EH (cell line): Measurements from ENCODE around the gene TGFB1I1.
"Not testable (repeated sequence)": the region's sequence is repeated elsewhere in the genome, so short reads cannot be mapped to it uniquely, and the experiment has no call there.

ENCODE experiments used
- DNase-seq: peaks from one replicate; pipeline ENCODE4 v3.0.0-alpha.2; 2015; ENCODE audit warnings: low read depth

TGFB1I1 gene

DNA sequence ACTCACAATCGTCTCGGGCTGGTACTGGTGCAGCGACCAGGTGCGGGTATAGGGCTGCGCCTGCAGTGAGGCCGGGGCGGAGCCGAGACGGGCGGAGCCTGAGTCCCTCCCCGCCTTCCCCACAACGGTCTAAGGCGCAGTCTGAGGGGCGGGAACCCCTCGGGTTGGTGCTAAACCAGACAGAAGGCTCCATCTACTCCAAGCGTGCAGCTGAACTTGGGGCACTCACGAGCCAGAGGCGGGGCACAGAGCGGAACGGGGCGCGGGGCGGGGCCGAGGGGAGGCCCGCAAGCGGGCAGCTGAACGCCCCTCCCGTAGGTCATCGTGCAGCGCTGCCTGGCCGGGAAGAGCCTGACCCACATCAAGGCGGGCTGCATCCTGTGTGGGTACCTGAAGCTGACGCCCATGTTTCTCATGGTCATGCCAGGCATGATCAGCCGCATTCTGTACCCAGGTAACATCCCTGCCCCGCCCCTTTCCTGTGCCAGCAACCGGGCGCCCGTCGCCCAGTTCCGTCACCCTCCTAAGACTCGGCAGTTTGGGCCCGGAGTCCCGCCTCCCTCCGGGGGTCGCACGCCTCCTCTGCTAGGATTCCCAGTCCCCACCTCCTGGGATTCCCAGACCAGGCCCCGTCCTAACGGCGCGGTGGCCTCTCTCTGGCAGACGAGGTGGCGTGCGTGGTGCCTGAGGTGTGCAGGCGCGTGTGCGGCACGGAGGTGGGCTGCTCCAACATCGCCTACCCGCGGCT lies 15.9 kb downstream of the TGFB1I1 start:
- DNase-seq, result peak; percentile 55

DNA sequence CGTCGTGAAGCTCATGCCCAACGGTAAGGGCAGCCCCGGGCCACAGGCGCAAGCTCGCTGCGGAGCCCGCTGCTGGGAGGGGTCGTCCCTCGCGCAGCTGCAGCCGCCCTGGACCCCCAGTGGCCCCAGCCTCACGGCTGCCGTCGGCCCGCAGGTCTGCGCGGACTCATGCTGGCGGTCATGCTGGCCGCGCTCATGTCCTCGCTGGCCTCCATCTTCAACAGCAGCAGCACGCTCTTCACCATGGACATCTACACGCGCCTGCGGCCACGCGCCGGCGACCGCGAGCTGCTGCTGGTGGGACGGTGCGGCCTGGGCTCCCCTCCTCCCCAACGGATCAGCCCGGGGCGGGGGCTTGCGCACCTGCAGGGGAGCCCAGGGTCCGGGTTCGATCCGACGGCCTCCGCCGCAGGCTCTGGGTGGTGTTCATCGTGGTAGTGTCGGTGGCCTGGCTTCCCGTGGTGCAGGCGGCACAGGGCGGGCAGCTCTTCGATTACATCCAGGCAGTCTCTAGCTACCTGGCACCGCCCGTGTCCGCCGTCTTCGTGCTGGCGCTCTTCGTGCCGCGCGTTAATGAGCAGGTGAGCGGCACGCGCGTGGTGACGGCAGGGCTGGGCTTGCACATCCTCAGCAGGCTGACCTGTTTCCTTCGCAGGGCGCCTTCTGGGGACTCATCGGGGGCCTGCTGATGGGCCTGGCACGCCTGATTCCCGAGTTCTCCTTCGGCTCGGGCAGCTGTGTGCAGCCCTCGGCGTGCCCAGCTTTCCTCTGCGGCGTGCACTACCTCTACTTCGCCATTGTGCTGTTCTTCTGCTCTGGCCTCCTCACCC lies 16.7 kb downstream of the TGFB1I1 start:
- peak; percentile 22 for DNase-seq

DNA sequence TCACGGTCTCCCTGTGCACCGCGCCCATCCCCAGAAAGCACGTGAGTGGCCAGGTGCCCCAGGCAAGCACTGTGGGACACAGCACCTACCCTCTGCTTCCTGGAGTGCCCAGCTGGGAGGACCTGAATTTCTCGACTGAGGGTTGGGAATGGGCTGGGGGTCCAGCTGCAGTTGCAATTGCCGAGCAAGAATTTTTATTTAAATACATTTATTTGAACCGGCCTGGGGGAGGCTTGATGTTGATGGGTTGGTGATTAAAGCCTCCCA lies 17.3 kb downstream of the TGFB1I1 start:
- no peak for DNase-seq

DNA sequence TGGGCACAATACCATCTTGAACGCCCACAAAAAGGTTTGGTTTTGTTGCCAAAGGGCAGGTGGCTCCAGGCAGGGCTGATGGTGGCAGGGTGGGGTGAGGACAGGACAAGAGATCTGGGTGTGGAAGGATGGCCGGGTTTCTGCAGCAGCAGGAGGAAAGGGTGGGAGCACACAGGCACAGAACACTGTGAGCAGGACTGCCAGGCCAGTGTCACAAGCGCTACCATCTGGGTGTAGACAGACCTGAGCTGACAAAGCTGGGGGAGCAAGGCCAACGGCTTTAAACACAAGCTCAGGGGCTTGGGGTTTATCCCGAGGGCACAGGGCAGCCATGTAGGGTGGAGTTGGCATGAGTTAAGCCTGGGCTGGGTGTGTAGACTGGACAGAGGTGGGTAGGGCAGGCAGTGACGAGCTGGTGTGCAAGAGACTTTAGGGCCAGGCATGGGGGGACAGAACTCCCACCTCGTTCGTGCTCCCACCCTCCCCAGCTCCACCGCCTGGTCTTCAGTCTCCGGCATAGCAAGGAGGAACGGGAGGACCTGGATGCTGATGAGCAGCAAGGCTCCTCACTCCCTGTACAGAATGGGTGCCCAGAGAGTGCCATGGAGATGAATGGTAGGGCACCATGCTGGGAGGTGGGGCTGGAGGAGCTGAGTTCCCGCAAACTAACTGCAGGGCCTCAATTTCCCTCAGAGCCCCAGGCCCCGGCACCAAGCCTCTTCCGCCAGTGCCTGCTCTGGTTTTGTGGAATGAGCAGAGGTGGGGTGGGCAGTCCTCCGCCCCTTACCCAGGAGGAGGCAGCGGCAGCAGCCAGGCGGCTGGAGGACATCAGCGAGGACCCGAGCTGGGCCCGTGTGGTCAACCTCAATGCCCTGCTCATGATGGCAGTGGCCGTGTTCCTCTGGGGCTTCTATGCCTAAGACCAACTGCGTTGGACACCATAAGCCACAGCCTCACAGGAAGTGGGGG lies 17.9 kb downstream of the TGFB1I1 start:
- DNase-seq, result no peak

DNA sequence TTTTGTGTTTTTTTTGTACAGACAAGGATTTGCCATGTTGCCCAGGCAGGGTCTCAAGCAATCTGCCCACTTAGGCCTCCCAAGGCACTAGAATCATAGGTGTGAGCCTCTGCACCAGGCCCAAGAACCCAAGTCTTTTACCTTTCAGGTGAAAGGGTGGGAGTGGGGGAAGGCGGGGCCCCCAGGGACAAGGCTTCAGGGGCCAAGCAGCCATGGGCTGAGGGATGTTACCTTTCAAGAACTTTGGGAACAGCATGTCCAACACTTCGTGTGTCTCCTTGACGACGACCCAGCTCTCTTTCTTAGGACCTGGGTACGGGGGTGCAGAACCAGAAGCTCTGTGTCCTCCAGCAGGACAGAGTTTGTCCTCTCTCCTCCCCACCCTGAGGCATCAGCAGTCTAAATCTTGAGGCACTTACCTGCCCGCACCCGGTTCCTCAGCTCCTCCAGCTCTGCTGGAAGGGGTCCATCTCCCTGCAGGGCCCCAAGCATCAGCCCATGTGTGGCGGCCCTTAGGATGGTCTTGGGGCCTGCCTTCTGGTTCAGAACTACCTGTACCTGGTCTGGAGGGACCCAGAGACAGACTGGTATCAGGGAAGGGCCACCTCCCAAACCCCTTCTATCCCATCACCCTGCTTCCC lies 19.9 kb downstream of the TGFB1I1 start:
- no peak for DNase-seq

DNA sequence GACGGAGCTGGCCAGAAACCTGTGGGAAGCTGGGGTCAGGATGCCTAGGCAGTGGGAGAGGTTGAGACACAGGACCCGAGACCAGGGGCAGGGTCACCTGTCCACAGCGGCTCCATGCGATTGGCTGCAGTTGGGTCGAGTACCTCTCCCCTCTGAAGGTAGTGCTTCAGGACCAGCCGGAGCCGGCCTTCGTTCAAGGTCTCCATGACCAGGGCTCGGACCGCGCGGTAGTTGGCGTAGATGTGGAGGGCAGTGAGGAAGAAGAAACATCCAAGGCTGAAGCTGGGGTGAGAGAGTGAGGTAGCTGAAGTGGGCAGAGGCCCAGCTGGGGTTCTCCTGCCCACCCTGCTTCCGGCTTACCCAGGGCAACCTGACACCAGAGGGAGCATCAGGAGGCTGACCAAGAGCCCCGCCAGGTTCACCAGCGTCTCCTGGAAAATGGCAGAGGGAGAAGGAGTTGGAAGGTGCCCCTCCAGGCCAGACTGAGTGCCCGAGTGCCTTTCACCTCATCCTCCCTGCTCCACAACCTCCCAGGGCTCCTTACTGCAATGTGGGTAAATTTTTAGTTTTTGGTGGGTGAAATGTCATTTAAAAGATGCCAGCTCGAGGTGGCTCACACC lies 21.7 kb downstream of the TGFB1I1 start:
- DNase-seq, result no peak

DNA sequence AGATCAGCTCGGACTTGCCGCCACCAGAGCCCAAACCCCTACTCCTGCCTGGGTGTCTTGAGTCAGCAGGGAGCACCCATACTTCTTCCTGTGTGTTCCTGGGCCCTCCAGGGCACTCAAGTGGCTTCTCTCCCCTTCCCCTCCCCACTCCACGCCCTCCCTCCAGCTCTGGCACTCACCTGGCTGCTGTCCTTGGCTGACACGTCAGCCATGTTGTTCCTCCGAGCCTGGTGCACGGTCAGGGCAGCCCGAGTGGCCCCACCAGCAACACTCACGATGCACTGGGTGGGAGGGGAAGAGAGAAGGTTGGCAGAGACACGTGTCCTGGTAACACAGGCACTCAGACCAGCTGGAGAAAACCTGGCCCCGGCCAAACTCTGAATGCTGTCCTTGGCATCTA lies 24.7 kb downstream of the TGFB1I1 start:
- DNase-seq, result no peak

DNA sequence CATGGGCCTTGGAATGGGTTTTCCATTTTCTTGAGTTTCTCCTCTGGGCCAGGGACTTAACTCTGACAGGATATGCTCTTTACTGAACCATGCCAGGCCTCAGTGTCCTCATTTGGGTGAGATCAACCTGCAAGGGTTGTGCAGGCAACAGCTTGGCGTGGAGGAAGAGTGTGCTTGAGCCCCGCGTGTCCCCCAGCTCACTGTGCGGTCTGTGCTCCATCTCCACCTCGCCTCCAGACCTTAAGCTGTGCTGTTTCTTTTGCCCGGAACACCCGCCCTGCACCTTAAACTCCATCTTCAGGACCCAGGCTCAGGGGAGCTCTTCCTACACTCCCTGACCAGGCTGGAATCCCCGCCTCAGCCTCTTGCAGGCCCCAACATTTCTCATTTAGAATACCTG lies 26.5 kb downstream of the TGFB1I1 start:
- DNase-seq, result no peak

DNA sequence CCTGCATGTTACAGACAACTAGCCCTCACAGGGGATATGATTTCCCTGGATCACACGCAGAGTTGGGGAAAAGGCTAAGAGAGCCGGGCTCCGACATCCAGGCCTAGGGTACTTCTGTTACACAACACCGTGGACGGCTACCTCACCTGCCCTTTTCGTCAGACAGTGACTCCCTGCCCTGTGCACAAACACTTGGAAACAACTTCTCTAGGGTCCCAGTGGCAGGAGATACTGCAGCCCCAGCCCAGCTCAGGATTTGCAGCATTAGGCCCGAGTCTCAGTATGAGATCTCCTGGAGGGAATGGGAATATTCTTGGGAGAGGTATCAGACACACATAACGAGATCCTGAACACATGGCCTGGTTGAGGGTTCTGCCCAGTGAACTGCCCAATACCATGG lies 28.0 kb downstream of the TGFB1I1 start:
- no peak for DNase-seq

DNA sequence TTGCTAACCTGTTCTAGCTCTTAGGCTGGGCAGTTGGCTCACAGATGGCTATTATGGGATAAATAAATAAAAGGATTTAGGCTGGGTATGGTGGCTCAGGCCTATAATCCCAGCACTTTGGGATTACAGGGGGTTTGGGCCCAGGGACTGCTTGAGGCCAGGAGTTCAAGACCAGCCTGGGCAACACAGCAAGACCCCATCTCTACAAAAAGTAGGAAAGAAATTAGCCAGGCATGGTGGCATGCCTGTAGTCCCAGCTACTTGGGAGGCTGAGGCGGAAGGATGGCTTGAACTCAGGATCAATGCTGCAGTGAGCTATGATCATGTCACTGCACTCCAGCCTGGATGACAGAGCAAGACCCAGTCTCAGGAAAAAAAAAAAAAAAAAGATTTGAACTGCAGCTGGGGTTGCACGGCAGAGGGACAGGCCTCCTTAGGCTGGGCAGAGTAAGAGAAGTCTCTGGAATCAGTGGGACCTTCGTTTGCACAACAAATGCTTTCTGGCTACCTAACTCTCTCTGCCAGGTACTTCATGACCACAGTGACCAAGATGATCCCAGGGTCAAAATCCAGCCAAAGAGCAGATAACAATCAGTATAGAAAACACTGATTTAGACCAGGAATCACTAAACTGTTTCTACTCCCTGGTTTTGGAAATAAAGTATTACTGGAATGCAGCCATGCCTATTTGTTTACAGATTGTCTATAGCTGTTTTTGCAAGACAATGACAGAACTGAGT lies 29.4 kb downstream of the TGFB1I1 start:
- no peak for DNase-seq

DNA sequence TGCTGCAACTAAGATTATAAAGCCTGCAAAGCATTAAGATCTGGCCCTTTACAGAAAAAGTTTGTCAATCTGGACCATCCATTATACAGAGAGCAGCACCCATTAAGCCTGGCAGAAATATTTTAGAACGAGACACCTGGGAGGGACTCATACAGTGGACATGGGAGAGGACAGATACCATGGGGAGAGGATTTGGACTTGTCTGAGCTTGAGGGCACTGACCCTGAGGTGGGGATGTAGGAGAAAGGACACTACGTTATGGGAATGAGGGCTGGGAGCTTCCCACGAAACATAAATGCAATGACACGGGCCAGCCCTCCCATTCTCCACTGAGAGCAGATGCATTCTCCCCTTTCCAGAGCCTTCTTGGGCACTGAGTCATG lies 30.0 kb downstream of the TGFB1I1 start:
- no peak for DNase-seq

DNA sequence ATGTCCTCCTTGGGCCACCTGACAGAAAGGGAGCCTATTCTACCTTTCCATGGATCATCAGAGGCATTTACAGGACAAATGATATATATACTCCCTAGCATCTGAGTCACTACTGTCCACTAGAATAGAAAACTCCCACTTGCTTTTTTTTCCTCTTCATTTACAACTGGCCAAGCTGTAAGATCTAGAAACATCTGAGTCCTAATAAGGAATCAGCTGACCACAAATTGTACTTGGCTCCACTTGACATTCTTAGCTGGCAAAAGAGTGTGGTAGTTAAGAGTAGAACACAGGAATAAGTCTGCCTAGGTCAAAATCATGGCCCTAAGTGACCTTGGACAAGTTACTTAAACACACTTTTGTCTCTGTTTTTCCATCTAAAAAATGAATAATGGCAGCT lies 31.0 kb downstream of the TGFB1I1 start:
- DNase-seq, result peak; percentile 73

DNA sequence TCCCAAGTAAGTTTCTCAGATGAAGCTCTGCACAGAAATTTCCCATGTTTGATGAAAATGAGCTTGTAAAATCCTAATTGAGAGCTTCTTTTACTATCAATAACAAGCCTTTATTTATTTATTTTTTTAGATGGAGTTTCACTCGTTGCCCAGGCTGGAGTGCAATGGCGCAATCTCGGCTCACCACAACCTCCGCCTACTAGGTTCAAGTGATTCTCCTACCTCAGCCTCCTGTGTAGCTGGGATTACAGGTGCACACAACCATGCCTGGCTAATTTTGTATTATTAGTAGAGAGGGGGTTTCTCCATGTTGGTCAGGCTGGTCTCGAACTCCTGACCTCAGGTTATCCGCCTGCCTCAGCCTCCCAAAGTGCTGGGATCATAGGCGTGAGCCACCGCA lies 31.6 kb downstream of the TGFB1I1 start:
- DNase-seq, result not testable (repeated sequence)

DNA sequence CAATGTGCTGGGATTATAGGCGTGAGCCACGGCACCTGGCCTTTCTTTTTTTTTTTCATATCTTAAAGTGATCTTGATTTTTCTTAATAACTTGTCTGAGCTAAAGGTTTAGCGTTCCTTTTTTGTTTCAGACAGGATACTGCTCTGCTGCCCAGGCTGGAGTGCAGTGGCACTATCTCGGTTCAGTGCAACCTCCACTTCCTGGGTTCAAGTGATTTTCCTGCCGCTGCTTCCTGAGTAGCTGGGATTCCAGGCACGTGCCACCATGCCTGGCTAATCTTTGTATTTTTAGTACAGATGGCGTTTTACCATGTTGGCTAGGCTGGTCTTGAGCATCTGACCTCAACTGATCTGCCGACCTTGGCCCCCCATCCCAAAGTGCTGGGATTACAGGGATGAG lies 32.2 kb downstream of the TGFB1I1 start:
- no peak for DNase-seq

DNA sequence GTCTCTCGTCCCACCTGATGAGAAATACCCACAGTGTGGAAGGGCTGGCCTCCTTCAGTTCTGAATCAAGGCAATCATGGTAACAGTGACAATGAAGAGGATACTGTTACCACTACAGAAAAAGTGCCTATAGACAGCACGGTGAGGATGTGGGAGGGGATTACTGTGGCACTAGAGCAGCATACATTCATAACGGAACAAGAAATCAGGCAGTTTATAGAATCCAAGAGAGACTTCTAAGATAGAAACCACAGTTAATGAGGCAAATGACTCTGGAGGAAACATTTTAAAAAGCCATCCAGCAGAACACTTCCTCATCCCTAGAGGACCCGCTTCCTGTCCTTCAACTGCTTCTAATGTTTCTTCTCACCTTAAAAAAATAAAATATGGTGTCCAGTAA lies 33.5 kb downstream of the TGFB1I1 start:
- DNase-seq, result no peak

DNA sequence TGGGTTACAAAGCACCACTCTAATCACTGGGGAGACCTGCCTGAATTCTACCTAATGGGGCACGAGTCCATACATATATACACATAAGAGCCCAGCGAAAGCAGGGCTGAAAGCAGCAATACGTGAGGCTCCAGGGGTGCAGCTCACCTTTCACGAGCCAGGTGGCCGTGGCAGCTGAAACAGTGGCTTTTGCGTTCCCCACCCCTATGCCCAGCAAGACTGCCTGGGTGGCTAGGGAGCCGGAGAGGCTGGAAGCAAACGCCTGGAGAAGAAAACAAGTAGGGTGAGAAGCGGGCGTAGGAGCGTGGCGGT lies 35.6 kb downstream of the TGFB1I1 start:
- no peak for DNase-seq

DNA sequence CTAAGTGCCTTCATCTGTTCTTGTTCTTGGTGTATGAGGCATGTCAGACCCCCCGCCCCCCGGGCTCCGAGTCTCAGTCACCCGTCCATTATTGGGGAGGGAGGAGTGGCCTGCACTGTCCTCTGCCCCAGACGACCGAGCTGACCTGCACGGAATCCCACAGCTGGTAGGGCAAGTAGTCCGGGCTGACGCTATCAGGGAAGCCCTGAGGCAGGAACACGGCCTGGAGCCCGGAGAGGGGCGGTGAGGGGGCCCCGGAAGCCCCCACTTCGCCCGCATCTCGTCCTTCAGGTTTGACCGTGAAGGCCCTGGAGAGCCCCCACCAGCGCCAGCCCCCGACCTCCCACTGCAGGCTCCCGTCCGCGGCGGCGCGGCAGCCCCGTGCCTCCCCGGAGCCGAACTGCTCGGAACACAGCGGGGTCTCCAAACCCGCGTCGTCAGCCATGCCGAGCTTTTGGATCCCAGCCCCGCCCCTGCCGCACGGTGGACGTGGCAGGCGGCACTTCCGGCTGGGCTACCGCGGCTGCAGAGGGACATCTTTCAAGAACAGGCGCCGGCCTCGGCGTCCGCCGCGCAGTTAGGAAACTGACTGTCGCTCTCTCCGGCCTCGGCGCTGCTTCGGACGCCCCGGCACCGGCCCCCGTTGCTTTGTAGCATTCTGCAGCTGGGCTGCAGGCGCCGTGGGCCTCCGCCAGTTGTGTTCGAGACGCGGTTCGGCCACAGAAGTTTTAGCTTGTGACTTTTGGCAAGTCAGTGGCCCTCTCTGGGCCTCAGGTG lies 36.2 kb downstream of the TGFB1I1 start, which contains the start of gene RUSF1:
Gene RUSF1 (minus strand): TSS at position 463 of the 777 bp plus-strand sequence. CDS start 18 bp downstream, at position 445.
- DNase-seq, result peak; percentile 91

DNA sequence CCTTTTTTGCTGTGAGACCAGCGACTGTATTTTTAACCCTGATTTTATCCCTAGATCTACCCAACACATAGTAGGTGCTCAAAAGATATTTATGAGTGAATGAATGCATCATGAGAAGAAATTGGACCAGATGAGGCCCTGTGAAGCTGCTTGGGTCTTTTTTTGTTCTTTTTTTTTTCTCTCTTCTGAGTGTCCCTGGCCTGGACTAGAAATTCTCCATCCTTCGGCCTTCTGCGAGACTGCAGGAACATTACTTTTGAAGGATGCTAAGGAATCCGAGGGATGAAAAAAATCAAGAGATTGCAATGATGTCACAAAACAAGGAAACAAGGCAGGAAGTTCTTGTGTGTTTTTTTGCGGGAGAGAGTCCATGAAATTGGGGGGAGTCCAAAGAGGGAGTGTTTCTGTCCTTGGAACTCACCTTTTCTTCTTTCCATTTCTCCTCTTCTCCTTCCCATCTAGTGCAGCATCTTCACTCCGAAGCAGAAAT lies 36.8 kb downstream of the TGFB1I1 start:
- peak; percentile 69 for DNase-seq

DNA sequence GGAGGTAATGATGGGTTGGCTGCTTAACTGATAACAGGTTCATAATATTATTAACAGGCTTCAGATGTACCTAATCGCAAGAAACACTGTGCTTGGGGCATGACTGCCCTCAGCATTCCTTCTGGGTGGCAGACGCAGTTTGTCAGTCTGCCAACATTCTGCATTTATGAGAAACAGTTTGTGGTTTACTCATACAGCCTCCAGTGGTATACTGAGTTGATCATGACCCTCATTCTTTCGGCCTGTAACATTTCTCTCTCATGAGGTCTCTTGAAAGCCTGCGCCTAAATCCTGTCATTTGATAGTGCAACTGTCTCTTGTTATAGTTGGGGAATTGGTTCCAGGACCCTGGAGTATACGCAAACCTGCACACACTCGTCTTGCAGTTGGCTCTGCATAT lies 41.2 kb downstream of the TGFB1I1 start:
- DNase-seq, result peak; percentile 90

DNA sequence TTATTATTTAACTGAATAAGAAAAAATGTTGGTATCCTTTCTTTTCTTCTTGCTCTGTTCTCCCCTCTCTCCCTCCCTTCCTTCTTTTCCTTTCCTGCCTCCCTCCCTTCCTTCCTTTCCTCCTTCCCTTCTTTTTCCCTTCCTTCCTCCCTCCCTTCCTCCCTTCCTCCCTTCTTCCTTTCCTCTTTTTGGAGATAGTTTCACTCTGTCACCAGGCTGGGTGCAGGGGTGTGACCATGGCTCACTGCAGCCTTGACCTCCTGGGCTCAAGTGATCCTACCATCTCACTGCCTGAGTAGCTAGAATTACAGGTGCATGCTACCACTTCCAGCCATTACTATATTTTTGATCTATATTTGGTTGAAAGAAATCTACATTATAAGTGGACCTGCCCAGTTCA lies 41.9 kb downstream of the TGFB1I1 start:
- no peak for DNase-seq
